OCI-LY7 (cell line): Measurements from ENCODE around the gene RAB11FIP5.

Experiments
- CTCF ChIP-seq: fragments of 200-600 bp; sonication (generic); conservative IDR thresholded peaks from 2 replicates; pipeline ENCODE4 v1.5.1; 2014; ENCODE audit warnings: mild to moderate bottlenecking, antibody characterized with exemption, low read length, moderate library complexity, mixed read lengths
- EZH2phosphoT487 ChIP-seq: fragments of 200-600 bp; sonication (generic); IDR thresholded peaks from 2 replicates; pipeline ENCODE4 v1.6.1; 2018; ENCODE audit warnings: low read depth, borderline replicate concordance, mild to moderate bottlenecking, mixed run types, antibody characterized with exemption, low read length, moderate library complexity, mixed read lengths

DNA sequence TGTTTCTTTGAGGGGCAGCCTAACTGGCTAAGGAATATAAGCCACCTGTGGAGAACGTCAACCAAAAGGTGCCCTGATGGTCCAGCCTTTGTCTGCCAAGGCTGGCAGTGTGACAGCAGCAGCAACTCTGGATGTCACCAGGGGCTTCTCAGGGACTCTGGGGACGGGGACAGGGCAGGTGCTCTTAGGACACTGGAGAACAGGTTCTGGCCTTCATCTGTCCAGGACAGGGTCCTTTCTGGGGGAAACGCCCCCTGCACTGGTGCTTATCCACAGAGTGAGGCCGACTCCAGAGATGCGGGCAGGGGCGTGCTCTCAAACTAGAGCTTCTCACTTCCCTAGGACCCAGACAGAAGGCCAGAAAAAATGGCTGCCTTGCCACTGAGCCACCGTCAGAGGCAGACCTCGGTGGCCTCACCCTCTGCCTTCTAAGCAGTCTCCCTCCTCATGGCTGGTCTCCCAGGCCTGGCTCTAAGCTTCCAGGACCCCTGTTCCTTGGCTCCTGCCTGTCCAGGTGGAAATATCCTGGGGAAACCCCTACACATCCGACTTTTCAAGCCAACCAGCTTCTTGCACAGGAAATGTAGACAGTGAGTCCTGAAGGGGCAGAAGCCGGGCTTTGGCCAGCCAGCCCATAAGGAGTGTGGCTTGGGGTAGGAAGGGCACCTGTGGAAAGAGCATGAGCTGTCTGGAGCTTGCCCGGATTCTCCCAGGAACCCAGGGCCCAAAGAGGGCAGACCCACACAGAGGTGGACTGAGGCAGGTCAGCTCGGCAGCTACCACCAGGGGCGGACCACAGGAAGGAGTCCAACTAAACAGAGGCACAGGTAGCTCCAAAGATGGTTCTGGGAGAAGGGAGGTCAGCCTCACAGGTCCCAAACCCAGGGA is 30.0 kb downstream of the RAB11FIP5 start:
- TF ChIP-seq CTCF (no peak), EZH2phosphoT487 (no peak)
